Testis (tissue), 2 donors: ENCODE results near the gene FXYD3.

Experiments
- CTCF ChIP-seq, 3 experiments: fragments of 450-650 bp in 2 of 3; fragments of 200-600 bp in 1 of 3; sonication (generic) in 1 of 3; IDR thresholded peaks; one replicate each; pipeline ENCODE4 v1.5.1; 2016 to 2019; ENCODE audit warnings: antibody characterized with exemption in 3 of 3, mild to moderate bottlenecking in 2 of 3, moderate library complexity in 1 of 3
- POLR2A ChIP-seq: fragments of 450-650 bp; IDR thresholded peaks from one replicate; pipeline ENCODE4 v1.6.1; 2017; ENCODE audit warnings: antibody characterized with exemption, mild to moderate bottlenecking, moderate library complexity

GRCh38 chr19:35119578-35120155 is 4.0 kb downstream of the FXYD3 start:
- TF ChIP-seq POLR2A (no peak), CTCF (IDR thresholded peaks at IDR 0.05) (no peak)
